Tibial nerve (tissue), 3 donors: Measurements from ENCODE around the gene HCFC1.

ENCODE experiments used
- CTCF ChIP-seq, 5 experiments: fragments of 200-600 bp in 3 of 5; fragments of 450-650 bp in 2 of 5; sonication (generic) in 3 of 5; IDR thresholded peaks; one replicate each; pipeline ENCODE4 v1.5.1; 2016 to 2019; ENCODE audit warnings: antibody characterized with exemption in 5 of 5, mild to moderate bottlenecking in 3 of 5, moderate library complexity in 2 of 5
- POLR2A ChIP-seq, 2 donors: fragments of 450-650 bp; IDR thresholded peaks; one replicate each; pipeline ENCODE4 v1.6.1; 2017; ENCODE audit warnings: antibody characterized with exemption in 2 of 2, mild to moderate bottlenecking in 2 of 2, moderate library complexity in 2 of 2

DNA sequence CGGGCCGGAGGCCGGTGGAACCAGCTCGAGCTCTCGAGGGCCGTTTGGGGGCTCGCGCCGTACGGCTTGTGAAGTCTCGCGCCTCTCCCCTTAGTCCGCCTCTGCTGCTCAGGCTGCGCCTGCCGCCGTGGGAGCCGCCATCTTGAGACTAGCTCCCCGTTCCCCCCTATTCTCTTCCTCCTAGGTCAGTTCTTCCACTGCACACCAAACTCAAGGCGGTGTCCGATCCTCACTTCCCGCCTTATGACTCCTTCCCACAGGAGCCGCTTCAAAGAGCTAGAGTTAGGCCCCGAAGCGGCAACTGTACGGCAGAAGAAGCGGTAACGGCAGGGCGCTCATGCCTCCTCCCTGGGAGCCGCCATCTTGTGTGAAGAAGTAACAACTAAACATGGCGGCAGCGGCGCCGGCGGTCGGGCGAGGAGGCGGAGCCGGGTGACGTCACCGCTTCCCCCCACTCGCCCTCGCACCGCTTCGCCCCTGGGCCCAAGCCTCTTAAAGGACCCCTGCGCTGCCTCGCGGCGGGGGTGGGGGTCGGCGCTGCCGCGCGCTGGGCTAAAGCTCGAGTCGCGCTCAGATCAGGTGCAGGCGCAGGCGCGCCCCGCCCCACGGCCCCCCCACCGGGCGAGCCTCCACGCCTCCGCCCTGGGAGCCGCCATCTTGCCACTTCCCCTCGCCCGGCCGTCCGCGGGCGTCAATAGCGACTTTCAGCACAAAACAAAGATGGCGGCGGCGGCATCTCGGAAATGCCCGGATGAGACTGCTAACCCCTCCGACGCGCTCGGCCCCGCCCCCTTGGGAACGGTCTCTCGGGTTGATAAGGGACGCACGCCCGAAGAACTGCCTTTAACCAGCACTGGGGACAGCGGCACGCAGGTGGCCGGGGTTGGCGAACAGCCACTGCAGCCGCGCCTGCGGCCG lies at the start of gene HCFC1:
- TF ChIP-seq CTCF (IDR thresholded peaks at IDR 0.05) (no peak), POLR2A (IDR thresholded peaks at IDR 0.05) (peak; percentile 20 to 29)
